ENCODE results near the gene SHMT2. TPM values are rescaled to one million over a fixed set of nuclear protein-coding genes. Genes with fewer than 3 reads are reported as not detected.

The SHMT2 gene
- total RNA-seq, 1 donor from 2014 or later = 162 TPM

DNA sequence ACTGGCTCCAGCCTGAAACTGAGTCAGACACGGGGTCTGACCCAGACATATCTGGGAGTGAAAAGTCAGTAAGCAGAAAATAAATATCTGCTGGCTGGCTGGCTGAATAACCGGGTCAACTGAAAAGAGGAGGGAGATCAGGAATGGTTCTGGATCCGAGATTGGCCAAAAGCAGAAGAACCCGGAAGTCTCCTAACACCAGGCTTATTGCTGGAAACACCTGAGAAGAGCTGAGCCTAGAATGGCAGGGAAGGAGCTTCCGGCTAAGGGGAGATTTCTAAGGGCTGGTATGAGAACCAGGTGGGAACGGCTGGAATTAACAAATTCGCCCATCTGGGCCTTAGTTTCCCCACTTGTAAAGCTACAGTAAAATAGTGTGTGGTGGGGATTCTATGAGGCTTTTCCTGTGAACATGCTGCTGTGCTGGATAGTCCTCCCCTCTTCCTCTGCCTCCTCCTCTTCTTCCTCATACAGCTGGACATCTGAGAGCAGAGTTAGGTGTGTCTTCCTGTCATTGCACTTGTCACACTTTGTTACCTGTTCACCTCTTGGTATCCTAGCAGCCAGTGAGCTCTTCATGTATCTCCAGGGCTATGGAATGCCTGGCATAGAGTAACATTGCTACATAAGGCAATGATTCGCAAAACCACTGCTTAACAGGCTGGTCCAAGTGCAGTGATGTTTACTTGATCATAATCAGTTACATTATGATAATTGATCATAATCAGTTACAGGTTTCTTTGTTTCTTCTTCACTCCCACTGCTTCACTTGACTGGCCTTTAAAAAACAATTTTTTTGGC is 2.0 kb upstream of the SHMT2 start:
- Mint-ChIP-seq H3K4me1 (ENCODE audit: low read depth) (peaks cover 42% of the 10 kb centered on the region), H3K27ac (no peak overlapping the region), H3K9me3 (ENCODE audit: low read depth) (no peaks in the 10 kb centered on the region), H3K36me3 (ENCODE audit: insufficient read depth) (peaks cover 11% of the 10 kb centered on the region), H3K27me3 (peaks cover 42% of the 10 kb centered on the region), H3K4me3 (ENCODE audit: low read depth) (peak overlapping the region; percentile 64)
- TF ChIP-seq, protein P1, sequence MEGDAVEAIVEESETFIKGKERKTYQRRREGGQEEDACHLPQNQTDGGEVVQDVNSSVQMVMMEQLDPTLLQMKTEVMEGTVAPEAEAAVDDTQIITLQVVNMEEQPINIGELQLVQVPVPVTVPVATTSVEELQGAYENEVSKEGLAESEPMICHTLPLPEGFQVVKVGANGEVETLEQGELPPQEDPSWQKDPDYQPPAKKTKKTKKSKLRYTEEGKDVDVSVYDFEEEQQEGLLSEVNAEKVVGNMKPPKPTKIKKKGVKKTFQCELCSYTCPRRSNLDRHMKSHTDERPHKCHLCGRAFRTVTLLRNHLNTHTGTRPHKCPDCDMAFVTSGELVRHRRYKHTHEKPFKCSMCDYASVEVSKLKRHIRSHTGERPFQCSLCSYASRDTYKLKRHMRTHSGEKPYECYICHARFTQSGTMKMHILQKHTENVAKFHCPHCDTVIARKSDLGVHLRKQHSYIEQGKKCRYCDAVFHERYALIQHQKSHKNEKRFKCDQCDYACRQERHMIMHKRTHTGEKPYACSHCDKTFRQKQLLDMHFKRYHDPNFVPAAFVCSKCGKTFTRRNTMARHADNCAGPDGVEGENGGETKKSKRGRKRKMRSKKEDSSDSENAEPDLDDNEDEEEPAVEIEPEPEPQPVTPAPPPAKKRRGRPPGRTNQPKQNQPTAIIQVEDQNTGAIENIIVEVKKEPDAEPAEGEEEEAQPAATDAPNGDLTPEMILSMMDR (IDR thresholded peaks at IDR 0.05; ENCODE audit: unreplicated experiment) = no peak
- DNase-seq (ENCODE audit: low spot score, unreplicated experiment) = no peak

DNA sequence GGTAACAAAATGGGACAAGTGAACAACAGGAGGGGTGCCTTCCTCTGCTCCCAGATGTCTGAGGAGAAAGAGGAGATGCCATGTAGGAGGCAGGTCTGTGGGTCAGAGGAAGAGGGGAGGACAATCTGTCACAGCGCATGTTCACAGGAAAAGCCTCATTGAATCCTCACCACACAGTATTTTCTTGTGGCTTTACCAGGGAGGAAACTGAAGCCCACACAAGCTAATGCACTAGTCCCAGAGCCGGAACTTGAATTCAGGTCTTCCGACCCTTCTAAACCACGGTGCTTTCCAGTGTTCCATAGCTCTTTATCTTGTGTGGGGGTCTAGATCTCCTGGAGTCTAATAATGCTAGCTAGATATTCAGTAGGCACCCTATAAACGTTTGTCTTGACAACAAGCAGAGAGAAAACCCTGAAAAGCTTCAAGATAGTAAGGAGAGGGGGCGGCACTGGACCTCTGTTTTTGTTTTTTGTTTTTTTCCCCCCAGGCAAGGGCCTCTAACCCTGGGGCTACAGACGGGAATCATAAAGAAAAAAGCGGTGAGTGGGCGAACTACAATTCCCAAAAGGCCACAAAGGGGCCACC is 371 bp upstream of the SHMT2 start:
- Mint-ChIP-seq H3K4me3 (ENCODE audit: low read depth) (peak overlapping the region; percentile 98), H3K27ac (peak overlapping the region; percentile 99), H3K27me3 (peaks cover 29% of the 10 kb centered on the region), H3K4me1 (ENCODE audit: low read depth) (peaks cover 35% of the 10 kb centered on the region), H3K36me3 (ENCODE audit: insufficient read depth) (peaks cover 20% of the 10 kb centered on the region), H3K9me3 (ENCODE audit: low read depth) (no peaks in the 10 kb centered on the region)
- TF ChIP-seq, protein P1 (IDR thresholded peaks at IDR 0.05; ENCODE audit: unreplicated experiment) = peak; percentile 14
- DNase-seq (ENCODE audit: low spot score, unreplicated experiment) = no peak

DNA sequence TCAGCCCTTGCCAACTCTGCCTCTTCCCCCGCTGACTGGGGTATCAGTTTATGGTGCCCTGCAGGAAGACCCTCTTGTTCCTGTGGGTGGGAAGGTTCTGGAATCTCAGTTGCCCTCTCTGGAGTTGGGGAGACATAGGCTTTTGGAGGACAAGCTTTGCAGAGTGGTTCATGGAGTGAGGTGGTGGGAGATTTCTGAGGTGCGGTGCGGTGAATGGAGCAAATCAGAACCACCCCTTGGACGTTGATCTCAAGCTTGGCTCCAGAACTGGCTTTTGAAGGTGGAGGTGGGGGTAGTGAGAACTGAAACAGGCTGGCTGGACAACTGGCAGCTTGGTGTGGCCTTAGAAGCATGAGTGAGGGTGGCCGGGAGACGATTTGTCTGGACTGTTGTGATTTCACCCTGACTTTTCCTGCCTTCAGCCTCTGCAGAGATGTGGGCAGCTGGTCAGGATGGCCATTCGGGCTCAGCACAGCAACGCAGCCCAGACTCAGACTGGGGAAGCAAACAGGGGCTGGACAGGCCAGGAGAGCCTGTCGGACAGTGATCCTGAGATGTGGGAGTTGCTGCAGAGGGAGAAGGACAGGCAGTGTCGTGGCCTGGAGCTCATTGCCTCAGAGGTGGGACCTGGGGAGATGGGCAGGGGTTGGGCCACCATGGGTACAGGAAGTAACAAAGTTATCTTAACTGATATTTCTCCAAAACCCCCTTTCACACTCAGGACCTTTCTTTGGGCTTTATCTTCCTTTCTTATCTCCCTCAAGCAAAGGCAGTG is 1.1 kb downstream of the SHMT2 start:
- H3K4me3 Mint-ChIP-seq (ENCODE audit: low read depth) = peak overlapping the region; percentile 98
- no peaks in the 10 kb centered on the region for H3K9me3 Mint-ChIP-seq (ENCODE audit: low read depth)
- H3K27ac Mint-ChIP-seq = peak overlapping the region; percentile 99
- H3K4me1 Mint-ChIP-seq (ENCODE audit: low read depth) = peaks cover 33% of the 10 kb centered on the region
- peaks cover 27% of the 10 kb centered on the region for H3K27me3 Mint-ChIP-seq
- no peak for DNase-seq (ENCODE audit: low spot score, unreplicated experiment)
- peaks cover 29% of the 10 kb centered on the region for H3K36me3 Mint-ChIP-seq (ENCODE audit: insufficient read depth)
- TF ChIP-seq, protein P1 (IDR thresholded peaks at IDR 0.05; ENCODE audit: unreplicated experiment) = no peak

DNA sequence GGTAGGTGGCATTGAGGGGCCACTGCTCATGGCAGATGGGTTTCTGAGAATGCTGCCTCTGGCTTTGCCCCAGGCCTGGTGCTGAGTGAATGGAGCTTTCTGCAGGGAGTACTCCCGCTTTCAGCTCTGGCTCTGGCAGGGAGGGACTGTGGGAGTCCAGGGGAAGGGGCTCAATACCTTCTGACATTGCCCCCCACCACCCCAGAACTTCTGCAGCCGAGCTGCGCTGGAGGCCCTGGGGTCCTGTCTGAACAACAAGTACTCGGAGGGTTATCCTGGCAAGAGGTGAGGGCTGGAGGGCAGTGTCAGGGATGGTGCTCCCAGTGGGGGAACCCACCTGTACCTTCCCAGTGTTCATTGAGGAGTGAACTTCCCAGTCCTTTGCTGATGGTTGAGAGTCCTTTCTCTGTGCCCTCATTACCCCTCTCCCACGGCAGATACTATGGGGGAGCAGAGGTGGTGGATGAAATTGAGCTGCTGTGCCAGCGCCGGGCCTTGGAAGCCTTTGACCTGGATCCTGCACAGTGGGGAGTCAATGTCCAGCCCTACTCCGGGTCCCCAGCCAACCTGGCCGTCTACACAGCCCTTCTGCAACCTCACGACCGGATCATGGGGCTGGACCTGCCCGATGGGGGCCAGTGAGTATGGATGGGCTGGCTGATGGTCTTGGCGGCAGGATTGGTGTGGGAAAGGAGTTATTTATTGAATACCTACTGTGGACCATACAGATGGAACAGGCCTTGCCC is 1.9 kb downstream of the SHMT2 start:
- Mint-ChIP-seq H3K27me3 (peaks cover 25% of the 10 kb centered on the region), H3K36me3 (ENCODE audit: insufficient read depth) (peaks cover 29% of the 10 kb centered on the region)

More for the DNA sequence above, 1.9 kb downstream of the SHMT2 start:
- Mint-ChIP-seq H3K9me3 (ENCODE audit: low read depth) (no peaks in the 10 kb centered on the region), H3K27ac (no peak overlapping the region), H3K4me3 (ENCODE audit: low read depth) (peak overlapping the region; percentile 98), H3K4me1 (ENCODE audit: low read depth) (peaks cover 30% of the 10 kb centered on the region)
- TF ChIP-seq, protein P1 (IDR thresholded peaks at IDR 0.05; ENCODE audit: unreplicated experiment) = no peak
- no peak for DNase-seq (ENCODE audit: low spot score, unreplicated experiment)
